Measurements from ENCODE around the gene PCGF6. TPM values are rescaled to one million over a fixed set of nuclear protein-coding genes. Genes with fewer than 3 reads are reported as not detected.

The PCGF6 gene
- total RNA-seq (9.0 and 12.6 TPM in 2 replicates), polyA plus RNA-seq (5.7 and 7.7 TPM in 2 replicates)

DNA sequence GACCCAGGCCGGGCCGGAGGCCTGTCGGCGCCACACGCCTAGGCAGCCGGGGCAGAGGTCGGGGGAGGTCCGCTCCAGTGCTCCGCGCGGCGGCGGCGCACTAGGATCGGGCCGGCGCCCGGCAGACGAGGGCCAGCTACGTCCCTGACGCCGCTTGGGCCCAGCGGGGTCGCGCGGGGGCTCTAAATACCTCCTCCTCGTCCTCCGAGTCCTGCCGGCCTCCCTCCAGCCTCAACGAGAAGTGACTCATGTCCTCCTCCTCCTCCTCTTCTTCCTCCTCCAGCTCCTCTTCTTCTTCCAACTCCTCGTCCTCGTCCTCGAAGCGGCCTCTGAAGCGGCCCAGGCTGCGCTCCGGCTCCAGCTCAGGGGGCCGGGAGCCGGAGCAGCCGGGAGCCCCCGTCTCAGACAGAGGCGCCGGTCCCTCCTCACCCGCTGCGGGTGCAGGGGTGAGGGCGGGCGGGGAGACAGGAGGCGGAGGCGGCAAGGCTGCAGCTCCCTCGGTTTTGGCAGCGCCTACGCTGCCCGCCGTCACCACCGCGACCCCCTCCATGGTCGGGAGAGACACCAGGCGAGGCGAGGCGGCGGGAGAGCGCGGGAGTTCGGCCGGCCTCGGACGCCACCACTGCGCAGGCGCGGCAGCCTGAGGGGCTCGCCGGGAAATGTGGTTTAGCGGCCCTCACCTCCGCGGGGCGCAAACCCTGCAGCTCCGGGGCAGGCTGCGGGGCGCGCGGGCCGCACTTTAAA, at the start of gene PCGF6:
PCGF6 (minus strand) TSS at position 624 of the 744 bp plus-strand sequence; CDS start at position 550, 74 bp downstream.
- H3K9me3 ChIP-seq (ENCODE audit: low read depth), result no peaks in the 10 kb centered on the region
- under 1% methylated on average over 65 of the region's 82 CpGs for WGBS (ENCODE audit: low lambda C conversion rate, missing lambda C conversion rate)
- H3K4me2 ChIP-seq, result peak within 1 kb of the TSS; percentile 90
- H3K27ac ChIP-seq, result peak within 1 kb of the TSS; percentile 92
- no peaks in the 10 kb centered on the region for H3K36me3 ChIP-seq (replicated peaks; ENCODE audit: insufficient read depth, low read depth)
- H3K79me2 ChIP-seq, result peaks cover 16% of the 10 kb centered on the region
- H2AFZ ChIP-seq, result peak within 1 kb of the TSS; percentile 99
- no peaks in the 10 kb centered on the region for H4K20me1 ChIP-seq (ENCODE audit: insufficient read depth, poor library complexity, severe bottlenecking)
- no peaks in the 10 kb centered on the region for H3K27me3 ChIP-seq
- H3K9me2 ChIP-seq (replicated peaks; ENCODE audit: insufficient read depth), result no peaks in the 10 kb centered on the region
- no peak for TF ChIP-seq CTCF (IDR thresholded peaks at IDR 0.05; ENCODE audit: poor library complexity)
- no peak for TF ChIP-seq EZH2 (IDR thresholded peaks at IDR 0.05; ENCODE audit: borderline replicate concordance)
- no peak for TF ChIP-seq EZH2phosphoT487 (IDR thresholded peaks at IDR 0.05; ENCODE audit: low read depth, severe bottlenecking, unreplicated experiment)
- H3K4me1 ChIP-seq (ENCODE audit: insufficient read depth), result peaks cover 7% of the 10 kb centered on the region
- H3K4me3 ChIP-seq, result peak within 1 kb of the TSS; percentile 61
- peak; percentile 93 for DNase-seq (ENCODE audit: low spot score)

- DNase-seq (ENCODE audit: low spot score), result no peak
- H3K4me1 ChIP-seq (ENCODE audit: insufficient read depth), result peaks cover 14% of the 10 kb centered on the region
Measured at GRCh38 chr10:103397191-103397825, 46.4 kb upstream of the PCGF6 start.

DNA sequence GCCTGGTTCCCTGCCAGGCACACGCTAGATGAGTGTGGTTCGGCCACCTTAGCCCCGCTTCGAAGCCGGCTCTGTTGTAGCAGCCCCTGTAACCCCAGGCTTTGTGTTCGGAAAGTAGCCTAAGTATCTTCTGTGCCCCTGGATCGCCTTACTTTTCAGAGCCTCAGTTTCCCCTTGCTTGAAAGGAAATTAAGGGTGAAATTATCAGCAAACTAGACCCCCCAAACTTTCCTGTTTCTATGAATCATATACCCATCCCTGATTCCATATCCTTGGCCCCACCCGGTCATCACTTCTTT, 45.8 kb upstream of the PCGF6 start:
- Histone ChIP-seq H3K4me2 (peak overlapping the region; percentile 83), H3K9me3 (ENCODE audit: low read depth) (no peaks in the 10 kb centered on the region), H3K79me2 (peaks cover 68% of the 10 kb centered on the region), H3K4me3 (peak overlapping the region; percentile 46), H4K20me1 (ENCODE audit: insufficient read depth, poor library complexity, severe bottlenecking) (peaks cover 9% of the 10 kb centered on the region), H2AFZ (peak overlapping the region; percentile 66), H3K36me3 (replicated peaks; ENCODE audit: insufficient read depth, low read depth) (no peaks in the 10 kb centered on the region), H3K27ac (peak overlapping the region; percentile 35), H3K4me1 (ENCODE audit: insufficient read depth) (peaks cover 14% of the 10 kb centered on the region), H3K27me3 (no peaks in the 10 kb centered on the region), H3K9me2 (replicated peaks; ENCODE audit: insufficient read depth) (no peaks in the 10 kb centered on the region)
- TF ChIP-seq EZH2phosphoT487 (IDR thresholded peaks at IDR 0.05; ENCODE audit: low read depth, severe bottlenecking, unreplicated experiment) (no peak), CTCF (IDR thresholded peaks at IDR 0.05; ENCODE audit: poor library complexity) (no peak), EZH2 (IDR thresholded peaks at IDR 0.05; ENCODE audit: borderline replicate concordance) (no peak)
- DNase-seq (ENCODE audit: low spot score), result no peak
- WGBS (ENCODE audit: low lambda C conversion rate, missing lambda C conversion rate), result 0% methylated on average over 8 of the region's 8 CpGs

More at GRCh38 chr10:103397191-103397825, 46.4 kb upstream of the PCGF6 start:
- Histone ChIP-seq H3K79me2 (peaks cover 62% of the 10 kb centered on the region), H2AFZ (peak overlapping the region; percentile 66), H3K9me2 (replicated peaks; ENCODE audit: insufficient read depth) (no peaks in the 10 kb centered on the region), H4K20me1 (ENCODE audit: insufficient read depth, poor library complexity, severe bottlenecking) (peaks cover 3% of the 10 kb centered on the region), H3K36me3 (replicated peaks; ENCODE audit: insufficient read depth, low read depth) (no peaks in the 10 kb centered on the region), H3K27me3 (no peaks in the 10 kb centered on the region), H3K9me3 (ENCODE audit: low read depth) (no peaks in the 10 kb centered on the region), H3K27ac (peak overlapping the region; percentile 35), H3K4me3 (peak overlapping the region; percentile 46), H3K4me2 (peak overlapping the region; percentile 83)
- no peak for TF ChIP-seq EZH2 (IDR thresholded peaks at IDR 0.05; ENCODE audit: borderline replicate concordance)
- TF ChIP-seq EZH2phosphoT487 (IDR thresholded peaks at IDR 0.05; ENCODE audit: low read depth, severe bottlenecking, unreplicated experiment), result no peak
- TF ChIP-seq CTCF (IDR thresholded peaks at IDR 0.05; ENCODE audit: poor library complexity), result no peak
- 72% methylated on average over 19 of the region's 19 CpGs for WGBS (ENCODE audit: low lambda C conversion rate, missing lambda C conversion rate)
